ENCODE measurements around the gene ASPN. TPM values are rescaled to one million over a fixed set of nuclear protein-coding genes. Genes with fewer than 3 reads are reported as not detected.

Gene ASPN
- total and polyA plus RNA-seq, 2 experiments from 2014 or later: 14.0 to 35.3 TPM

GRCh38 chr9:92407818-92408217 lies 74.5 kb downstream of the ASPN start:
- Histone ChIP-seq H3K4me3 (no peak overlapping the region), H3K9me2 (replicated peaks; ENCODE audit: insufficient read depth) (no peaks in the 10 kb centered on the region), H4K20me1 (ENCODE audit: insufficient read depth, poor library complexity, severe bottlenecking) (no peaks in the 10 kb centered on the region), H3K4me1 (ENCODE audit: insufficient read depth) (peaks cover 14% of the 10 kb centered on the region), H3K27ac (no peak overlapping the region), H3K9me3 (ENCODE audit: low read depth) (no peaks in the 10 kb centered on the region), H3K36me3 (replicated peaks; ENCODE audit: insufficient read depth, low read depth) (no peaks in the 10 kb centered on the region), H3K4me2 (no peak overlapping the region), H2AFZ (no peak overlapping the region), H3K79me2 (no peaks in the 10 kb centered on the region), H3K27me3 (no peaks in the 10 kb centered on the region)
- 98% methylated on average over 2 of the region's 2 CpGs for WGBS (ENCODE audit: low lambda C conversion rate, missing lambda C conversion rate)
- no peak for DNase-seq (ENCODE audit: low spot score)
- TF ChIP-seq EZH2phosphoT487 (IDR thresholded peaks at IDR 0.05; ENCODE audit: low read depth, severe bottlenecking, unreplicated experiment): no peak
- no peak for TF ChIP-seq CTCF (IDR thresholded peaks at IDR 0.05; ENCODE audit: poor library complexity)

GRCh38 chr9:92406477-92406876 lies 75.8 kb downstream of the ASPN start:
- H3K4me3 ChIP-seq: no peak overlapping the region

More at GRCh38 chr9:92406477-92406876, 75.8 kb downstream of the ASPN start:
- no peaks in the 10 kb centered on the region for H3K9me2 ChIP-seq (replicated peaks; ENCODE audit: insufficient read depth)
- H3K9me3 ChIP-seq (ENCODE audit: low read depth): no peaks in the 10 kb centered on the region
- H3K36me3 ChIP-seq (replicated peaks; ENCODE audit: insufficient read depth, low read depth): no peaks in the 10 kb centered on the region
- peaks cover 14% of the 10 kb centered on the region for H3K4me1 ChIP-seq (ENCODE audit: insufficient read depth)
- 59% methylated on average over 3 of the region's 3 CpGs for WGBS (ENCODE audit: low lambda C conversion rate, missing lambda C conversion rate)
- TF ChIP-seq EZH2phosphoT487 (IDR thresholded peaks at IDR 0.05; ENCODE audit: low read depth, severe bottlenecking, unreplicated experiment): no peak
- TF ChIP-seq EZH2 (IDR thresholded peaks at IDR 0.05; ENCODE audit: borderline replicate concordance): no peak
- no peak for TF ChIP-seq CTCF (IDR thresholded peaks at IDR 0.05; ENCODE audit: poor library complexity)
- H4K20me1 ChIP-seq (ENCODE audit: insufficient read depth, poor library complexity, severe bottlenecking): no peaks in the 10 kb centered on the region
- peak overlapping the region; percentile 39 for H3K4me2 ChIP-seq
- no peak overlapping the region for H2AFZ ChIP-seq
- no peaks in the 10 kb centered on the region for H3K27me3 ChIP-seq
- no peaks in the 10 kb centered on the region for H3K79me2 ChIP-seq
- H3K27ac ChIP-seq: peak overlapping the region; percentile 43
- DNase-seq (ENCODE audit: low spot score): peak; percentile 25

Small RNA genes lying within 50 kb of the gene (microRNA-seq; reads per million reads assigned to microRNA genes)
- not detected for gene MIR4670

Small RNA genes lying within 50 kb of the gene (small RNA-seq; reads per million reads assigned to genes)
- not detected for gene MIR4670

Other genes starting within 250 kb of the ASPN start
- 158 and 180 TPM in 2 replicates for gene IARS1, start 188.8 kb downstream of the ASPN start, total RNA-seq
- gene IARS1, start 188.8 kb downstream of the ASPN start, polyA plus RNA-seq: 74.4 and 76.7 TPM in 2 replicates
- 17.3 and 28.9 TPM in 2 replicates for gene NOL8, start 157.2 kb downstream of the ASPN start, total RNA-seq
- 17.5 and 25.6 TPM in 2 replicates for gene NOL8, start 157.2 kb downstream of the ASPN start, polyA plus RNA-seq
- gene CENPP, start 156.6 kb downstream of the ASPN start, total RNA-seq: 2.0 and 5.9 TPM in 2 replicates
- 2.8 and 5.1 TPM in 2 replicates for gene CENPP, start 156.6 kb downstream of the ASPN start, polyA plus RNA-seq
- gene OGN, start 77.9 kb downstream of the ASPN start, total RNA-seq: 43.5 and 56.6 TPM in 2 replicates
- gene OGN, start 77.9 kb downstream of the ASPN start, polyA plus RNA-seq: 12.6 and 16.7 TPM in 2 replicates
- gene OMD, start 58.0 kb downstream of the ASPN start, total RNA-seq: 0.17 and 0.28 TPM in 2 replicates
- gene OMD, start 58.0 kb downstream of the ASPN start, polyA plus RNA-seq: 0.18 and 0.47 TPM in 2 replicates
- gene ECM2, start 53.5 kb upstream of the ASPN start, total RNA-seq: 15.9 and 20.8 TPM in 2 replicates
- 1.1 and 4.0 TPM in 2 replicates for gene ECM2, start 53.5 kb upstream of the ASPN start, polyA plus RNA-seq
- 15.3 and 15.6 TPM in 2 replicates for gene IPPK, start 187.6 kb upstream of the ASPN start, total RNA-seq
- gene IPPK, start 187.6 kb upstream of the ASPN start, polyA plus RNA-seq: 8.5 and 12.4 TPM in 2 replicates

Measured in hepatocyte (in vitro differentiated cells).